Activated T-helper 2 cell treated with anti-CD3 and anti-CD28 coated beads, Interferon-gamma antibody, Interleukin-2, Interleukin-4, amounts not matched to agents 10 μg/mL and 5 μg/mL and 100 μg/mL, durations not matched to agents 14 hours and 24 hours and 36 hours (primary cell): ENCODE measurements around the gene SDK2. TPM values are rescaled to one million over a fixed set of nuclear protein-coding genes. Genes with fewer than 3 reads are reported as not detected.

Experiments used
- DNase-seq: peaks from one replicate; pipeline ENCODE4 v3.0.0; 2021; ENCODE audit warnings: low spot score
- H3K27ac Mint-ChIP-seq: one replicate; pipeline ENCODE4 v1.8.0; 2021; ENCODE audit warnings: mixed read lengths
- H3K27me3 Mint-ChIP-seq: one replicate; pipeline ENCODE4 v1.8.0; 2021; ENCODE audit warnings: low read depth, mixed read lengths
- H3K36me3 Mint-ChIP-seq: one replicate; pipeline ENCODE4 v1.8.0; 2021; ENCODE audit warnings: low read depth, mixed read lengths
- H3K4me1 Mint-ChIP-seq: one replicate; pipeline ENCODE4 v1.8.0; 2021; ENCODE audit warnings: low read depth, mixed read lengths
- H3K4me3 Mint-ChIP-seq: one replicate; pipeline ENCODE4 v1.8.0; 2021; ENCODE audit warnings: low read depth, mild to moderate bottlenecking, moderate library complexity, mixed read lengths
- H3K9me3 Mint-ChIP-seq: one replicate; pipeline ENCODE4 v1.8.0; 2021; ENCODE audit warnings: mixed read lengths
- intact Hi-C: fragments of 100-400 bp; cut with micrococcal nuclease; formaldehyde crosslinking; loops from one replicate; pipeline ENCODE4 v1.15.1; 2023
- total RNA-seq: library from RNA; stranded (reverse); gene quantifications from 2 replicates; pipeline ENCODE4 v1.2.3, GENCODE V29; 2022

Gene SDK2
- 0.07 and 0.09 TPM in 2 replicates for total RNA-seq

GRCh38 chr17:73644145-73645049 is at the start of gene SDK2:
SDK2 (minus strand) TSS chr17:73644445; CDS start chr17:73644088, 357 bp downstream.
- peaks cover 61% of the 10 kb centered on the region for H3K27me3 Mint-ChIP-seq
- intact Hi-C loops, result loop anchor here (5.0 kb wide), 1 partner anchor 68 kb away; no protein-coding TSS in a partner anchor

GRCh38 chr17:73693071-73693470 is 48.8 kb upstream of the SDK2 start:
- intact Hi-C loops, result no loop called here
- H3K27ac Mint-ChIP-seq, result no peak overlapping the region
- DNase-seq, result no peak
- H3K27me3 Mint-ChIP-seq, result peaks cover 1% of the 10 kb centered on the region
- no peak overlapping the region for H3K4me3 Mint-ChIP-seq
- H3K36me3 Mint-ChIP-seq, result no peaks in the 10 kb centered on the region
- peaks cover 1% of the 10 kb centered on the region for H3K4me1 Mint-ChIP-seq
- H3K9me3 Mint-ChIP-seq, result peaks cover 12% of the 10 kb centered on the region

More at GRCh38 chr17:73644145-73645049, at the start of gene SDK2:
- H3K4me3 Mint-ChIP-seq, result peak within 1 kb of the TSS; percentile 72
- DNase-seq, result no peak
- no peaks in the 10 kb centered on the region for H3K36me3 Mint-ChIP-seq
- H3K9me3 Mint-ChIP-seq, result no peaks in the 10 kb centered on the region
- no peak within 1 kb of the TSS for H3K27ac Mint-ChIP-seq
- H3K4me1 Mint-ChIP-seq, result peaks cover 5% of the 10 kb centered on the region

GRCh38 chr17:73691321-73691766 is 47.1 kb upstream of the SDK2 start:
- Mint-ChIP-seq H3K4me1 (peaks cover 1% of the 10 kb centered on the region), H3K9me3 (peaks cover 7% of the 10 kb centered on the region), H3K36me3 (no peaks in the 10 kb centered on the region), H3K4me3 (no peak overlapping the region), H3K27ac (no peak overlapping the region), H3K27me3 (peaks cover 3% of the 10 kb centered on the region)
- intact Hi-C loops, result no loop called here
- no peak for DNase-seq

- Mint-ChIP-seq H3K27ac (no peak overlapping the region), H3K4me3 (no peak overlapping the region), H3K27me3 (peaks cover 3% of the 10 kb centered on the region), H3K4me1 (peaks cover 1% of the 10 kb centered on the region), H3K36me3 (no peaks in the 10 kb centered on the region), H3K9me3 (peaks cover under 1% of the 10 kb centered on the region)
- intact Hi-C loops, result no loop called here
- DNase-seq, result no peak
Observed at GRCh38 chr17:73690676-73691075, 46.4 kb upstream of the SDK2 start.

- intact Hi-C loops, result no loop called here
- Mint-ChIP-seq H3K27ac (no peak overlapping the region), H3K4me3 (no peak overlapping the region), H3K36me3 (no peaks in the 10 kb centered on the region), H3K9me3 (no peaks in the 10 kb centered on the region), H3K4me1 (no peaks in the 10 kb centered on the region), H3K27me3 (peaks cover 6% of the 10 kb centered on the region)
- no peak for DNase-seq
Observed at GRCh38 chr17:73689596-73690275, 45.5 kb upstream of the SDK2 start.

- no peaks in the 10 kb centered on the region for H3K4me1 Mint-ChIP-seq
- DNase-seq, result no peak
- H3K36me3 Mint-ChIP-seq, result no peaks in the 10 kb centered on the region
- H3K27me3 Mint-ChIP-seq, result peaks cover 8% of the 10 kb centered on the region
- intact Hi-C loops, result no loop called here
- H3K9me3 Mint-ChIP-seq, result peaks cover 7% of the 10 kb centered on the region
- no peak overlapping the region for H3K4me3 Mint-ChIP-seq
- H3K27ac Mint-ChIP-seq, result no peak overlapping the region
Observed at GRCh38 chr17:73686961-73687360, 42.7 kb upstream of the SDK2 start.

GRCh38 chr17:73686126-73686525 is 41.9 kb upstream of the SDK2 start:
- intact Hi-C loops, result no loop called here

GRCh38 chr17:73684183-73684582 is 39.9 kb upstream of the SDK2 start:
- Mint-ChIP-seq H3K4me1 (no peaks in the 10 kb centered on the region), H3K27ac (no peak overlapping the region), H3K9me3 (peaks cover 12% of the 10 kb centered on the region), H3K4me3 (no peak overlapping the region), H3K36me3 (no peaks in the 10 kb centered on the region), H3K27me3 (peaks cover 10% of the 10 kb centered on the region)
- intact Hi-C loops, result no loop called here
- no peak for DNase-seq

More at GRCh38 chr17:73686126-73686525, 41.9 kb upstream of the SDK2 start:
- H3K9me3 Mint-ChIP-seq, result peaks cover 12% of the 10 kb centered on the region
- H3K36me3 Mint-ChIP-seq, result no peaks in the 10 kb centered on the region
- H3K27ac Mint-ChIP-seq, result no peak overlapping the region
- DNase-seq, result no peak
- peaks cover 8% of the 10 kb centered on the region for H3K27me3 Mint-ChIP-seq
- H3K4me3 Mint-ChIP-seq, result no peak overlapping the region
- H3K4me1 Mint-ChIP-seq, result no peaks in the 10 kb centered on the region

- peaks cover 12% of the 10 kb centered on the region for H3K27me3 Mint-ChIP-seq
- DNase-seq, result no peak
- H3K9me3 Mint-ChIP-seq, result peaks cover 12% of the 10 kb centered on the region
- H3K27ac Mint-ChIP-seq, result no peak overlapping the region
- no peaks in the 10 kb centered on the region for H3K36me3 Mint-ChIP-seq
- intact Hi-C loops, result no loop called here
- no peaks in the 10 kb centered on the region for H3K4me1 Mint-ChIP-seq
- H3K4me3 Mint-ChIP-seq, result no peak overlapping the region
Observed at GRCh38 chr17:73683771-73684170, 39.5 kb upstream of the SDK2 start.

GRCh38 chr17:73681946-73682345 is 37.7 kb upstream of the SDK2 start:
- Mint-ChIP-seq H3K9me3 (peaks cover 12% of the 10 kb centered on the region), H3K4me3 (no peak overlapping the region), H3K4me1 (no peaks in the 10 kb centered on the region), H3K36me3 (no peaks in the 10 kb centered on the region), H3K27ac (no peak overlapping the region), H3K27me3 (peaks cover 10% of the 10 kb centered on the region)
- DNase-seq, result no peak
- intact Hi-C loops, result no loop called here

- no peak overlapping the region for H3K27ac Mint-ChIP-seq
- DNase-seq, result no peak
- H3K9me3 Mint-ChIP-seq, result peaks cover 12% of the 10 kb centered on the region
- peaks cover 14% of the 10 kb centered on the region for H3K27me3 Mint-ChIP-seq
- no peaks in the 10 kb centered on the region for H3K36me3 Mint-ChIP-seq
- H3K4me3 Mint-ChIP-seq, result no peak overlapping the region
- intact Hi-C loops, result no loop called here
- H3K4me1 Mint-ChIP-seq, result no peaks in the 10 kb centered on the region
Observed at GRCh38 chr17:73679476-73679875, 35.2 kb upstream of the SDK2 start.

GRCh38 chr17:73678999-73679398 is 34.8 kb upstream of the SDK2 start:
- intact Hi-C loops, result no loop called here
- Mint-ChIP-seq H3K4me1 (no peaks in the 10 kb centered on the region), H3K36me3 (no peaks in the 10 kb centered on the region), H3K27me3 (peaks cover 15% of the 10 kb centered on the region), H3K4me3 (no peak overlapping the region), H3K27ac (no peak overlapping the region), H3K9me3 (peaks cover 12% of the 10 kb centered on the region)
- no peak for DNase-seq

GRCh38 chr17:73669771-73670170 is 25.5 kb upstream of the SDK2 start:
- H3K36me3 Mint-ChIP-seq, result no peaks in the 10 kb centered on the region
- intact Hi-C loops, result no loop called here
- H3K4me1 Mint-ChIP-seq, result peaks cover 23% of the 10 kb centered on the region

More at GRCh38 chr17:73669771-73670170, 25.5 kb upstream of the SDK2 start:
- Mint-ChIP-seq H3K4me3 (no peak overlapping the region), H3K27ac (no peak overlapping the region), H3K9me3 (peaks cover 13% of the 10 kb centered on the region), H3K27me3 (peaks cover 29% of the 10 kb centered on the region)
- no peak for DNase-seq
